ENCODE measurements around the gene SUCNR1. TPM values are rescaled to one million over a fixed set of nuclear protein-coding genes. Genes with fewer than 3 reads are reported as not detected.
A peak's percentile ranks its signal among the peaks of the same experiment; 100 is the strongest.

The SUCNR1 gene, protein sequence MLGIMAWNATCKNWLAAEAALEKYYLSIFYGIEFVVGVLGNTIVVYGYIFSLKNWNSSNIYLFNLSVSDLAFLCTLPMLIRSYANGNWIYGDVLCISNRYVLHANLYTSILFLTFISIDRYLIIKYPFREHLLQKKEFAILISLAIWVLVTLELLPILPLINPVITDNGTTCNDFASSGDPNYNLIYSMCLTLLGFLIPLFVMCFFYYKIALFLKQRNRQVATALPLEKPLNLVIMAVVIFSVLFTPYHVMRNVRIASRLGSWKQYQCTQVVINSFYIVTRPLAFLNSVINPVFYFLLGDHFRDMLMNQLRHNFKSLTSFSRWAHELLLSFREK
- total RNA-seq (2022) (not detected in 2 replicates), Bru-seq, nascent RNA (not detected), BruChase-seq, experiment 1, labeled RNA remaining after a 6-hour chase (not detected), BruChase-seq, experiment 2, labeled RNA remaining after a 2-hour chase (not detected)
- long read RNA-seq, result 0 reads

DNA sequence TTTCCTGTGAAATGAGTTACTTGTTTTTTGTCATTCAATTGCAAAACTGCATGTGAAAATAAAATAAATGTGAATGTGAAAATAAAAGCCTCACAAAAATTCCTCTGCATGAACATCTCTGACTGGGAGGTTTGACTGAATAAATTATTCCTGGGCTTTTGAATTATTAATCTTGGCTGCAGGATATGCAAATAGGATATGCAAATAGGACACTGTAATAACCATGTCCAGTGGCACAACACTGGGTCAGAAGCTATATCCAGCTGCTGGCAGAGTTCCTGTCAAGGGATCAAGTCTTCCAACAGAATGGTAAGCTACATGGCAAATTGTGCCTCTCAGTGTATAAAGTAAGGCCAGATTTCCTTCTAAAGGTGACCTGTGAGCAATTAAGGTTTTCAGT, at the start of gene SUCNR1:
TSS of gene SUCNR1 (plus strand) at position 246 of the 400 bp plus-strand sequence. CDS start 6,250 bp downstream, outside the sequence.
- Mint-ChIP-seq H3K4me1 (ENCODE audit: insufficient read depth, unreplicated experiment) (peaks cover 5% of the 10 kb centered on the region), H3K27ac (ENCODE audit: low read depth, unreplicated experiment) (no peak within 1 kb of the TSS), H3K36me3 (ENCODE audit: insufficient read depth, unreplicated experiment) (no peaks in the 10 kb centered on the region), H3K27me3 (ENCODE audit: insufficient read depth, unreplicated experiment) (no peaks in the 10 kb centered on the region), H3K4me3 (ENCODE audit: unreplicated experiment) (no peak within 1 kb of the TSS), H3K9me3 (ENCODE audit: unreplicated experiment) (no peaks in the 10 kb centered on the region)
- intact Hi-C loops (cut with micrococcal nuclease), result no loop called here
- BruUV-seq (replicated peaks), result no TSS peak
- DNase-seq (ENCODE audit: unreplicated experiment), result no peak
- POLR2A ChIA-PET, result interaction anchor here (0.6 kb wide), 1 partner anchor 413 kb away, joined by 3 read pairs; no protein-coding TSS in a partner anchor
- TF ChIP-seq, protein P1, sequence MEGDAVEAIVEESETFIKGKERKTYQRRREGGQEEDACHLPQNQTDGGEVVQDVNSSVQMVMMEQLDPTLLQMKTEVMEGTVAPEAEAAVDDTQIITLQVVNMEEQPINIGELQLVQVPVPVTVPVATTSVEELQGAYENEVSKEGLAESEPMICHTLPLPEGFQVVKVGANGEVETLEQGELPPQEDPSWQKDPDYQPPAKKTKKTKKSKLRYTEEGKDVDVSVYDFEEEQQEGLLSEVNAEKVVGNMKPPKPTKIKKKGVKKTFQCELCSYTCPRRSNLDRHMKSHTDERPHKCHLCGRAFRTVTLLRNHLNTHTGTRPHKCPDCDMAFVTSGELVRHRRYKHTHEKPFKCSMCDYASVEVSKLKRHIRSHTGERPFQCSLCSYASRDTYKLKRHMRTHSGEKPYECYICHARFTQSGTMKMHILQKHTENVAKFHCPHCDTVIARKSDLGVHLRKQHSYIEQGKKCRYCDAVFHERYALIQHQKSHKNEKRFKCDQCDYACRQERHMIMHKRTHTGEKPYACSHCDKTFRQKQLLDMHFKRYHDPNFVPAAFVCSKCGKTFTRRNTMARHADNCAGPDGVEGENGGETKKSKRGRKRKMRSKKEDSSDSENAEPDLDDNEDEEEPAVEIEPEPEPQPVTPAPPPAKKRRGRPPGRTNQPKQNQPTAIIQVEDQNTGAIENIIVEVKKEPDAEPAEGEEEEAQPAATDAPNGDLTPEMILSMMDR (IDR thresholded peaks at IDR 0.05; ENCODE audit: unreplicated experiment), result no peak
- CTCF ChIA-PET, result no interaction called here

DNA sequence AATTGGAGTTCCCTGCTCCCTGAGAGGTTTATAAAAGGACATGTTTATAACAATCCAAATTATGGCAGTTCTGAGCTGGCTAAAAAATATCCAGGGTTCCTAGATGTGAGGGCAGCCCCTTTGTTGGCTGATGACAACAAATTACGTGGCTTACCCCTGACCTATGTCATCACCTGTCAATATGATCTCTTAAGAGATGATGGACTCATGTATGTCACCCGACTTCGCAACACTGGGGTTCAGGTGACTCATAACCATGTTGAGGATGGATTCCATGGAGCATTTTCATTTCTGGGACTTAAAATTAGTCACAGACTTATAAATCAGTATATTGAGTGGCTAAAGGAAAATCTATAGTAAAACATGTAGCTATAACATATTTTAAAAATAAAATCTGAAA, 45.6 kb upstream of the SUCNR1 start:
- H3K27ac Mint-ChIP-seq (ENCODE audit: low read depth, unreplicated experiment), result no peak overlapping the region
- CTCF ChIA-PET, result interaction anchor here (0.5 to 1.6 kb wide), 3 partner anchors 9 to 360 kb away, joined by 3 to 7 read pairs (median 5); no protein-coding TSS in a partner anchor

DNA sequence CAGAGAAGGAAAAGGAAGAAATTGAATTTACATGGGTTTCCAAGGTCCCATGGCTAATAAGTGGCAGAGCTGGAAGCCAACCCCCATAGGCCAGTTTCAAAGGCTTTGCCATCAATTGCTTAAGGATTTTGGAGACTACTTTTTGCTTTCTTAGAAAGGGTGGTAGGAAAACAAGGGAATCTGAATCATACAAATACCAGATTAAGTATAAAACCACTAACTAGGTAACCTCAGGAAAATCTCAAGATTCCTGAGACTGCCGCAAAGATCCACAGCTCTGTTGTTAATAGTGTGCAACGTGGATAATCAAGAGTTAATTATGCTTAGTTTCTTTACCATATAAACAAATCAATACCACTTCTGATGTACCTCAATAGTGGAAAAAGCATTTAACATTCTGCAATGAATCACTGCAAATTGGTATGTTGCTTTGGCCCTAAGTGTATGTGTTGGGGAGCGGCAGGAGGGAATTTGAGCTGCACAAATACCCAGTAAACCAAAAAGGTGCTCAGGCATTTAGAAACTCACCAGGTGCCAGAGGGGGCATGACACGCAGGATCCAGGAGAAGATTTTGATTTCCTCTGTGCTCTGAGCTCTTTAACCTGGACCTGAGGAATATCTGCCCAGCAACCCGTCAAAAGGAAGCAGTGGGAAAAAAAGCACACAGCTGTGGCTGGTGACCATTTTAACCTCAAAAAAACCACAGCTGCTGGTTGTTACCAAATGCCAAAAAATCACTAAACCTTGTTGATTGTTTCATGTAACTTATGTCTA, 37.5 kb upstream of the SUCNR1 start:
- ChIA-PET CTCF (interaction anchor here (0.7 to 3.9 kb wide), 8 partner anchors 8 to 656 kb away, joined by 3 to 74 read pairs (median 4); no protein-coding TSS in a partner anchor), POLR2A (interaction anchor here (0.6 to 2.8 kb wide), 3 partner anchors 9 to 401 kb away, joined by 3 to 12 read pairs (median 3); no protein-coding TSS in a partner anchor)
- Mint-ChIP-seq H3K4me3 (ENCODE audit: unreplicated experiment) (no peak overlapping the region), H3K27me3 (ENCODE audit: insufficient read depth, unreplicated experiment) (no peaks in the 10 kb centered on the region), H3K36me3 (ENCODE audit: insufficient read depth, unreplicated experiment) (no peaks in the 10 kb centered on the region), H3K4me1 (ENCODE audit: insufficient read depth, unreplicated experiment) (peaks cover 9% of the 10 kb centered on the region), H3K27ac (ENCODE audit: low read depth, unreplicated experiment) (no peak overlapping the region), H3K9me3 (ENCODE audit: unreplicated experiment) (no peaks in the 10 kb centered on the region)
- intact Hi-C loops (cut with micrococcal nuclease), result loop anchor here (5.0 kb wide), 1 partner anchor 669 kb away; no protein-coding TSS in a partner anchor
- no TSS peak for BruUV-seq (replicated peaks)
- TF ChIP-seq, protein P1 (IDR thresholded peaks at IDR 0.05; ENCODE audit: unreplicated experiment), result no peak
- no peak for DNase-seq (ENCODE audit: unreplicated experiment)

More for the DNA sequence above, 45.6 kb upstream of the SUCNR1 start:
- no peaks in the 10 kb centered on the region for H3K9me3 Mint-ChIP-seq (ENCODE audit: unreplicated experiment)
- no TSS peak for BruUV-seq (replicated peaks)
- H3K4me1 Mint-ChIP-seq (ENCODE audit: insufficient read depth, unreplicated experiment), result no peaks in the 10 kb centered on the region
- POLR2A ChIA-PET, result interaction anchor here (0.9 kb wide), 1 partner anchor 572 kb away, joined by 3 read pairs; no protein-coding TSS in a partner anchor
- intact Hi-C loops (cut with micrococcal nuclease), result no loop called here
- DNase-seq (ENCODE audit: unreplicated experiment), result peak; percentile 30
- H3K36me3 Mint-ChIP-seq (ENCODE audit: insufficient read depth, unreplicated experiment), result no peaks in the 10 kb centered on the region
- H3K27me3 Mint-ChIP-seq (ENCODE audit: insufficient read depth, unreplicated experiment), result no peaks in the 10 kb centered on the region
- TF ChIP-seq, protein P1 (IDR thresholded peaks at IDR 0.05; ENCODE audit: unreplicated experiment), result no peak
- H3K4me3 Mint-ChIP-seq (ENCODE audit: unreplicated experiment), result no peak overlapping the region
